ENCODE results near the gene WDR48. TPM values are rescaled to one million over a fixed set of nuclear protein-coding genes. Genes with fewer than 3 reads are reported as not detected.
A peak's percentile ranks its signal among the peaks of the same experiment; 100 is the strongest.

The WDR48 gene
- total RNA-seq, 4 donors from 2014 or later = 18.3 to 49.3 (median 25.2) TPM

- Histone ChIP-seq H3K27ac (no peak overlapping the region), H3K27me3 (no peaks in the 10 kb centered on the region), H3K36me3 (peaks cover 51% of the 10 kb centered on the region), H3K4me3 (no peak overlapping the region), H3K9me3 (no peaks in the 10 kb centered on the region), H3K4me1 (peaks cover 29% of the 10 kb centered on the region)
- DNase-seq (ENCODE audit: low spot score in 2 of 2) = no peak
- WGBS = 82% methylated on average over 5 of the region's 5 CpGs
- TF ChIP-seq POLR2AphosphoS5 (IDR thresholded peaks at IDR 0.05) (no peak), CTCF (IDR thresholded peaks at IDR 0.05) (peak; percentile 13 to 54)
These were observed 49.3 kb downstream of the WDR48 start for GRCh38 chr3:39101022-39101689.

GRCh38 chr3:39102504-39103323 is 50.9 kb downstream of the WDR48 start:
- no peak for DNase-seq (ENCODE audit: low spot score in 2 of 2)
- Histone ChIP-seq H3K9me3 (no peaks in the 10 kb centered on the region), H3K4me1 (peaks cover 36% of the 10 kb centered on the region), H3K4me3 (no peak overlapping the region), H3K27me3 (no peaks in the 10 kb centered on the region), H3K27ac (no peak overlapping the region), H3K36me3 (peaks cover 37% of the 10 kb centered on the region)
- 94% methylated on average over 8 of the region's 8 CpGs for WGBS
- TF ChIP-seq POLR2A (IDR thresholded peaks at IDR 0.05) = no peak
- no peak for TF ChIP-seq POLR2AphosphoS5 (IDR thresholded peaks at IDR 0.05)
- TF ChIP-seq EP300 (IDR thresholded peaks at IDR 0.05) = no peak
- TF ChIP-seq CTCF (IDR thresholded peaks at IDR 0.05) = no peak

GRCh38 chr3:39103324-39103693 is 51.5 kb downstream of the WDR48 start:
- Histone ChIP-seq H3K27me3 (no peaks in the 10 kb centered on the region), H3K27ac (no peak overlapping the region), H3K4me3 (no peak overlapping the region), H3K4me1 (peaks cover 42% of the 10 kb centered on the region), H3K9me3 (no peaks in the 10 kb centered on the region), H3K36me3 (peaks cover 31% of the 10 kb centered on the region)
- 70% methylated on average over 4 of the region's 4 CpGs for WGBS
- no peak for DNase-seq (ENCODE audit: low spot score in 2 of 2)
- TF ChIP-seq EP300 (IDR thresholded peaks at IDR 0.05) (no peak), CTCF (IDR thresholded peaks at IDR 0.05) (no peak), POLR2A (IDR thresholded peaks at IDR 0.05) (no peak), POLR2AphosphoS5 (IDR thresholded peaks at IDR 0.05) (no peak)

- H3K27ac ChIP-seq = no peak overlapping the region
- peaks cover 43% of the 10 kb centered on the region for H3K4me1 ChIP-seq
- WGBS = 76% methylated on average over 5 of the region's 6 CpGs
- DNase-seq (ENCODE audit: low spot score in 2 of 2) = no peak
- no peak overlapping the region for H3K4me3 ChIP-seq
- TF ChIP-seq EP300 (IDR thresholded peaks at IDR 0.05) (no peak), CTCF (IDR thresholded peaks at IDR 0.05) (no peak), POLR2A (IDR thresholded peaks at IDR 0.05) (no peak), POLR2AphosphoS5 (IDR thresholded peaks at IDR 0.05) (no peak)
- H3K9me3 ChIP-seq = no peaks in the 10 kb centered on the region
- H3K36me3 ChIP-seq = peaks cover 24% of the 10 kb centered on the region
- H3K27me3 ChIP-seq = no peaks in the 10 kb centered on the region
These were observed 52.2 kb downstream of the WDR48 start for GRCh38 chr3:39103791-39104552.

Measured in suprapubic skin (tissue), 4 donors.